GM12891 (cell line): Measurements from ENCODE around the gene MTNR1B.

Source experiments
- POLR2A ChIP-seq: IDR thresholded peaks from 2 replicates; pipeline ENCODE4 v1.6.1; 2011; ENCODE audit warnings: low read depth, low read length, control low read depth
- POLR2AphosphoS5 ChIP-seq: IDR thresholded peaks from 2 replicates; pipeline ENCODE4 v1.6.1; 2011; ENCODE audit warnings: low read depth, low read length, control low read depth
- TAF1 ChIP-seq: IDR thresholded peaks from 2 replicates; pipeline ENCODE4 v1.6.1; 2011; ENCODE audit warnings: low read depth, low read length, control low read depth

DNA sequence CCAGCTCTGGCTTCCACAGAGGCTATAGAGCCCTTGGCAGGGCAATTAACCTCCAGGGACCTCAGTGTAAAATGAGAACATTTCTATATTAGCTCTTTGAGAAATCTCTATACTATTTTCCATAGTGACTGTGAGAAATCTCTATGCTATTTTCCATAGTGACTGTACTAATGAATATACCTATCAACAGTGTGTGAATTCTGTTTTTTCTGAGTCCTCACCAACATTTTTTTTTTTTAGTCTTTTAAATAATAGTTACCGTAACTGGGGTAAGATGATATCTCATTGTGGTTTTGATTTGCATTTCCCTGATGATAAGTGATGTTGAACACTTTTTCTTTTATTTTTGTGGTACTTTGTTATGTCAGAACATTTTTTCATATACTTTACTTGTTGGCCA lies 7.0 kb upstream of the MTNR1B start:
- TF ChIP-seq POLR2A (no peak), TAF1 (no peak), POLR2AphosphoS5 (no peak)
